Mucosa of rectum (tissue), 2 donors: Measurements from ENCODE around the gene TSPEAR.
"Not testable (repeated sequence)": the region's sequence is repeated elsewhere in the genome, so short reads cannot be mapped to it uniquely, and the experiment has no call there.

ENCODE experiments used
- H3K27ac ChIP-seq, 2 donors: one replicate each; pipeline ENCODE4 v1.7.0; 2013; ENCODE audit warnings: inconsistent platforms in 2 of 2, low read depth in 2 of 2, low read length in 2 of 2
- H3K27me3 ChIP-seq, 2 donors: one replicate each; pipeline ENCODE4 v1.7.0; 2013; ENCODE audit warnings: low read length in 2 of 2; ENCODE audit not compliant: control insufficient read depth in 2 of 2, insufficient read depth in 2 of 2
- H3K36me3 ChIP-seq, 2 donors: one replicate each; pipeline ENCODE4 v1.7.0; 2013; ENCODE audit warnings: low read length in 2 of 2; ENCODE audit not compliant: control insufficient read depth in 2 of 2, insufficient read depth in 2 of 2
- H3K4me1 ChIP-seq, 2 donors: one replicate each; pipeline ENCODE4 v1.7.0; 2013; ENCODE audit warnings: low read length in 2 of 2, mild to moderate bottlenecking in 1 of 2; ENCODE audit not compliant: control insufficient read depth in 2 of 2, insufficient read depth in 2 of 2
- H3K4me3 ChIP-seq, 2 donors: one replicate each; pipeline ENCODE4 v1.7.0; 2013; ENCODE audit warnings: low read length in 2 of 2
- H3K9ac ChIP-seq, 2 donors: one replicate each; pipeline ENCODE4 v1.7.0; 2013; ENCODE audit warnings: low read length in 2 of 2, low read depth in 1 of 2, mild to moderate bottlenecking in 1 of 2
- H3K9me3 ChIP-seq, 2 donors: one replicate each; pipeline ENCODE4 v1.7.0; 2013; ENCODE audit warnings: low read length in 2 of 2; ENCODE audit not compliant: control insufficient read depth in 2 of 2
- donor health status: healthy.
- donor health status: Normal muscosa, but diverticular disease.

TSPEAR gene

GRCh38 chr21:44599264-44600029, 111.9 kb downstream of the TSPEAR start:
- no peak overlapping the region for H3K9ac ChIP-seq
- no peaks in the 10 kb centered on the region for H3K9me3 ChIP-seq
- peaks cover 2 to 12% of the 10 kb centered on the region in 2 donors for H3K27me3 ChIP-seq
- no peaks in the 10 kb centered on the region for H3K36me3 ChIP-seq
- no peaks in the 10 kb centered on the region for H3K4me1 ChIP-seq
- no peak overlapping the region for H3K27ac ChIP-seq
- no peak overlapping the region for H3K4me3 ChIP-seq

- Histone ChIP-seq H3K9ac (no peak overlapping the region), H3K36me3 (no peaks in the 10 kb centered on the region)
These were observed 113.3 kb downstream of the TSPEAR start for GRCh38 chr21:44598061-44598460.

GRCh38 chr21:44596068-44596725, 115.2 kb downstream of the TSPEAR start:
- Histone ChIP-seq H3K4me1 (no peaks in the 10 kb centered on the region), H3K36me3 (no peaks in the 10 kb centered on the region), H3K27ac (no peak overlapping the region), H3K9ac (no peak overlapping the region), H3K9me3 (no peaks in the 10 kb centered on the region), H3K4me3 (no peak overlapping the region), H3K27me3 (peaks cover 0 to 28% of the 10 kb centered on the region in 2 donors)

More at GRCh38 chr21:44598061-44598460, 113.3 kb downstream of the TSPEAR start:
- H3K4me1 ChIP-seq: no peaks in the 10 kb centered on the region
- H3K27ac ChIP-seq: no peak overlapping the region
- H3K9me3 ChIP-seq: no peaks in the 10 kb centered on the region
- H3K4me3 ChIP-seq: no peak overlapping the region
- peaks cover 2 to 20% of the 10 kb centered on the region in 2 donors for H3K27me3 ChIP-seq

GRCh38 chr21:44595524-44595923, 115.8 kb downstream of the TSPEAR start:
- Histone ChIP-seq H3K9ac (no peak overlapping the region), H3K9me3 (no peaks in the 10 kb centered on the region), H3K27me3 (peaks cover 0 to 28% of the 10 kb centered on the region in 2 donors)

DNA sequence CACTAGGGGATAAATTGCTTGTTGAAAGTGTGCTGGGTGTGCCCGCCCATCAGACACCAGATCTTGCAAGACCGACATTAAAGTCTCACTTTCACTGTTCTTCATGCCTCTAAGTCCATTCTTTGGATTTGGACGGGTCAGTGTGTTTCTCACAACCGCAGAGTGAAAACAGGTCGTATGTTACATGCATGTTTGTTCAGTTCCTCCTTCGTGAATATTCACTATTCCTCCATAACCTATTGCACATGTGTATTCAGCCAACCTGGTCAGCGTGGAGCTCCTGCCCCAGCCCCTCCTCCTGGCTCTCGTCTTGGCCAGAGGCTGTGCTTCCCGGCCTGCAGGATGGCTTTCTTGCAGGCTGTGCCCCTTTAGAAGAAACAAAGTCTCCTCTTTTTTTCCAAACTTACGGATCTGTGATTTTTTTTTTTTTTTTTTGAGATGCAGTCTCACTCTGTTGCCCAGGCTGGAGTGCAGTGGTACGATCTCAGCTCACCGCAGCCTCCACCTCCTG, 116.9 kb downstream of the TSPEAR start:
- H3K27me3 ChIP-seq: peaks cover 0 to 22% of the 10 kb centered on the region in 2 donors
- H3K4me3 ChIP-seq: no peak overlapping the region
- H3K9me3 ChIP-seq: no peaks in the 10 kb centered on the region
- no peak overlapping the region for H3K9ac ChIP-seq
- no peaks in the 10 kb centered on the region for H3K36me3 ChIP-seq
- H3K27ac ChIP-seq: no peak overlapping the region
- no peaks in the 10 kb centered on the region for H3K4me1 ChIP-seq

More at GRCh38 chr21:44595524-44595923, 115.8 kb downstream of the TSPEAR start:
- no peak overlapping the region for H3K27ac ChIP-seq
- no peak overlapping the region for H3K4me3 ChIP-seq
- no peaks in the 10 kb centered on the region for H3K36me3 ChIP-seq
- H3K4me1 ChIP-seq: no peaks in the 10 kb centered on the region

DNA sequence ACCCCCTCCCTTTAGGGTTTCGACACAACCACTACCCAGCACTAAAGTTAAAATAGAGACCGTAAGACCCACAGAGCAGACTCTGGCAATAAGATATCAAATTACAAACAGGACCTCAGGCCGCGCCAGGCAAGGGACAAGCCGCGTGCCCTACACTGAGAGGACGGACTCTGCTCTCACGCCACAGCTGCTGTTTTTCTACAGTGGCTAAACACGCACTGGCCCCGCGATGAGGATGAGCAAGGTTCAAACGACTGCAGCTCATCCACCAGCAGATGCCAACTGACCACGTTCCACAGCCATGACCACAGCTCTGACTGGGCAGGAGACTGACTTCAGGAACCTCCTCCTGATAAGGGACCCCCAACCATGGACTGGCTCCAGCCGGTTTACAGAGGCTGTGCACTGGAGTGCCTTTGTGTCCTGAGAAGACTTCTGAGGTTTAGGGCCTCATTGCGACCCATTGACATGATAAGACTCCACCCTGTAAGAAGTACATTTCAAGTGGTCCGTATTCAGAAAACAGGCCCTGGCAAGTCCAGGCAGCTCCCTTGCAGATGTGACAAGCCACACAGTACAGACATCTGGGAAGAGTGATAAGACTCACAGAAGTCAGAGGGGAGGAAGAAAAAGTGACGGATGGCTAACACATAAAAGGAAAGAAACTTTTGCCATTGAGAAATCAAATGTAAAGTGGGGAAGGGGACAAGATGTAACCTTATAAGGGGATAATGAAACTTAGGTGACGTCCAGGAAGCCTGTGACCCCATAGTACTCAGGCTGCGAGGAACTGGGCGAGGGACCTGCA, 117.6 kb downstream of the TSPEAR start:
- H3K4me1 ChIP-seq: no peaks in the 10 kb centered on the region
- H3K36me3 ChIP-seq: no peaks in the 10 kb centered on the region
- no peak overlapping the region for H3K27ac ChIP-seq
- H3K9me3 ChIP-seq: no peaks in the 10 kb centered on the region
- no peak overlapping the region for H3K9ac ChIP-seq
- H3K4me3 ChIP-seq: no peak overlapping the region
- H3K27me3 ChIP-seq: peaks cover 0 to 22% of the 10 kb centered on the region in 2 donors

DNA sequence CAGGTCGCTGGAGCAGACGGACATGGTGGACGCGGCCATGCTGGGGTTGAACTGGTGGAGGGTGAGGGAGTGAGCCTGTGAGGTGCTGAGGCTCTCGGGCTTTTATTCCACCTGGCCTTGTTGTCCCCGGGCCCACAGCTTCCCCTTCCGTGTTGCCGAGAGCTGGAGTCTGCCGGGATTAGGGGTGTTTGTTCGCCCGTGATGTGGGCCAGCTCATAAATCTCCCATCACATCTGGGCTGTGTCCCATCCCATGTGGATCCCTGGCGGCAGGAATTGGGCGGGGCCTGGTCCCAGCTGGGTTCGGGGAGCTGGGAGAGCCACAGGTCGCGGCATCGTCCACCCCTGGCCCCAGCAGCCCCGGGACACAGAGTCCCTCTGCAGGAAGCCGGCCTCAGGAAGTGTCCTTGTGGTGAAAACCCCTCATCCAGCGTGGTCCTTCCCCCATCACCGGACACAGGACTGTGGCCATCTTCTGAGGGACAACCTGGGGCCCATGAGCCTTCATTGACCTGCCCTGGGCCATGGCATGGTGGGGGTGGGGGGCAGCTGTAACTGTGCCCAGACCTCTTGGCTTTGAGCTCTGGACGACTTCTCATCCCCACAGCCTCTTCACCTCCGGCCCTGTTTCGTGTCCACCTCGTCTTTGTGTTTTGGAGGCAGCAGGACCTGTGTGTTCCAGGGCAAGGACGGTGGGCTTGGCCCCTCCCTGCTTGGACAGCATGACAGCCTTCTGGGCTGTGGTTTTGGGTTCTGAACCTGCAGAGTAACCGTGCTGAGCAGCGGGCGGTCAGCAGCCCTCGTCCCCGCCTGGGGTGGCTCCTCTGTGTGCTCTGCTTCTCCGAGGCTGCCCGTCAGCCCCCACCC, 118.7 kb downstream of the TSPEAR start, which contains the start of gene KRTAP10-6:
TSS of gene KRTAP10-6 (minus strand) at position 60 of the 866 bp plus-strand sequence. CDS start at position 39, 21 bp downstream.
- Histone ChIP-seq H3K27me3 (peaks cover 0 to 22% of the 10 kb centered on the region in 2 donors), H3K9ac (no peak within 1 kb of the TSS), H3K9me3 (no peaks in the 10 kb centered on the region), H3K4me1 (no peaks in the 10 kb centered on the region), H3K4me3 (no peak within 1 kb of the TSS), H3K36me3 (no peaks in the 10 kb centered on the region), H3K27ac (no peak within 1 kb of the TSS)

DNA sequence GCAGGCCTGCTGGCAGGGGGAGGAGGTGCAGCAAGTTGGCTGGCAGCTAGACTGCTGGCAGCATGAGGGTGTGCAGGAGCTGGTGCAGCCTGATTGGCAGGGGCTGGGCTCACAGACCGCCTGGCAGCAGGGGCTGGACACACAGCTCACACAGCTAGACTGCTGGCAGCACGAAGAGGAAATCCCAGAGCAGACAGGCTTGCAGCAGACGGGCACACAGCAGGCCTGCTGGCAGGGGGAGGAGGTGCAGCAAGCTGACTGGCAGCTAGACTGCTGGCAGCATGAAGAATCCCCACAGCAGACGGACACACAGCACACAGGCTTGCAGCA, 119.6 kb downstream of the TSPEAR start:
- not testable (repeated sequence) for H3K27ac ChIP-seq, H3K9ac ChIP-seq, H3K4me3 ChIP-seq, H3K36me3 ChIP-seq, H3K9me3 ChIP-seq, H3K4me1 ChIP-seq
- peaks cover 0 to 22% of the 10 kb centered on the region in 2 donors for H3K27me3 ChIP-seq
